GM19467 (cell line): ENCODE data around the gene BBX.

Experiments
- ATAC-seq: cut with Tn5 transposase; IDR thresholded peaks from one replicate; pipeline ENCODE4 v1.9.1; 2021; ENCODE audit warnings: mild to moderate bottlenecking, moderate library complexity; ENCODE audit not compliant: unreplicated experiment

Gene BBX

DNA sequence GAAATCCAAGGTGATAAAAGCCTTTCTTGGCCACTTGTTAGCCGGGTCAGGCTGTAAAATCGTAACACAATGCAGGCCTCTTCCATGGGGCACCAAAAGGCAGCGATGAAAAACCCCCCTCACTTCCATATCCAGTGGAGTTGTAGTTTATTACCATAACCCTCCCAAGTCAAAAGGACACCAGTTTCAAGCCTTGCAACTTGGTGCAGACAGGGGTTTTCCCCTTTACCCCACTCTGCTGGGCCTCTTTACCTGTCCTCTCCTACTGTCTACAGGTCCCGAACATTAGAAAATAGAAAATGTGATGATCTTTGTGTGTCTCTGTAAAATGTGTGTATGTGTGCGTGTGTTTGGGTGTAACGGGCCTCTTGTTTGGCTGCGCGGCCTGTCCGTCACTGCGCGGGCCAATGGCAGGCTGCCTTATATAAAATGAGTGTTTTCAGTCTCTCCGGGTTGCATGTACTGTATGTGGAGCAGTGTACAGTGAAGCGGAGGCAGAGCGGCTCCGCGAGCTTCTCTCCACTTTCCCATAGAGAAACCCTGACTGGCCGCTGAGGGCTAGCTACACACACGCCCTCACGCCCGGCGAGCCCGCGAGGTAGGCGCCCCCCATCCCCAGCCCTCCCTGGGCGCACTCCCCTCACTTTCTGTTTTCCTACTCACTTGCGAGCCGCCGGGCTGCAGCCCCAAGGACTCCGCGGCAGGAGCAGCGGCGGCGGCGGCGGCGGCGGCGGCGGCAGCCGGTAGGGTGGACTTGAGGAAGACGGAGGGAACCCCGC is at the start of gene BBX:
Gene BBX, plus strand, starts transcription at position 453 of the 779 bp plus-strand sequence. CDS start 187,499 bp downstream, outside the sequence.
- peak; percentile 90 for ATAC-seq

- ATAC-seq = no peak
Measured at GRCh38 chr3:107476462-107476861, 46.3 kb upstream of the BBX start.

GRCh38 chr3:107487490-107487889 is 35.3 kb upstream of the BBX start:
- no peak for ATAC-seq

- ATAC-seq = no peak
Measured at GRCh38 chr3:107488942-107489341, 33.8 kb upstream of the BBX start.

GRCh38 chr3:107493134-107493533 is 29.6 kb upstream of the BBX start:
- no peak for ATAC-seq

- ATAC-seq = no peak
Measured at GRCh38 chr3:107496855-107497254, 25.9 kb upstream of the BBX start.

DNA sequence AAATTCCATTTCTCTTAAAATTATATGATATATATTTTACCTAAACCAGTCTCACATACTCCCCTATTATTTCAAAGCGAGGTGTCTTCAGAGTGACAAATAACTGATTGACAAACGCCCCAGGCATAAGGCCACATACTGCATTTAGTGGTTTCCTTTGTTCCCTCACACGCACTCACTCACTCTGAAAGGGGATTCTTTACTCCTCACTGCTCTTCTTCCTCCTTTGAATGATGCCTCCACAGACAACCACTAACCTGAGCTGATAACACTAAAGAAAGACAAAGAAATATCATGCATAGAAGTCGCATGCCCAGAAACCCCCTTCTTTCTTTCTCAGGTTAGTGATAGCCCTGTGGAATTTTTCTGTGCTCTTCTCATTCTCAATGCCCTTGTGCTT is 24.1 kb upstream of the BBX start:
- ATAC-seq = no peak

DNA sequence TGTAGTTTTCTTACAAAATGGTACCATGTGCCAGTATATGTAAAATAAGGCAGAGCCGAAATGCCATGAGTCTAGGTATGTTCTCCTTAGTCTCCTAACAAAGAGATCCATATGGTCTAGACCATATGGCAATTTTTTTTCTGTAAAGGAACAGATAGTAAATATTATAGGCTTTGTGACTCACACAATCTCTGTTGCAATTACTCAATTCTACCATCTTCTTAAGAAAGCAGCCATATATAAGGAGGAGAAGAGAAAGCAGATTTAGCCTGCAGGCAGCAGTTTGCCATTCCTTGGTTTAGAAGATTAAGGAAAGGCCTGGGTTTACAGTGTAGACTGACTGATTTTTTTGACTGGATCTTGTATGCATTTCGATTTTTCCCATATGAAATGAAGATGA is 16.3 kb upstream of the BBX start:
- ATAC-seq = no peak

GRCh38 chr3:107508331-107508730 is 14.4 kb upstream of the BBX start:
- ATAC-seq = no peak

DNA sequence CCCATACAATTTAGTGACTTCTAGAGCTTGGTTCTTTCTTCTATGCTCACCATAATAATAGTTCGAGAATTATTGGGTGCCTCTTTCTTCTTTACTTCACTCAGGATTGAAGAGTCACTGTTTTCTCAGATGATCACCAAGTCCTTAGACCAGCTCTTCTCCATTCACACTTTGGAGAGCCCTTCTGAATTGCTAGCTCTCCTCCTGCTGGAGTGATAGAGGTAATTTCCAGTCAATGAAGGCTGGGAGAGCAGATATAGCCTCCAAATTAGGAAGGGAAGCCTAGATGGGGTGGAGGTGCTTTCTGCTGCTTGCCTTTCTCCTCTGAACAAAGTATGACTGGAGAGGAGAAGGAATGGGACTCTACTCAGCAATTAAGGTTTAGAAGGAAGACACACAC is 10.7 kb upstream of the BBX start:
- no peak for ATAC-seq

DNA sequence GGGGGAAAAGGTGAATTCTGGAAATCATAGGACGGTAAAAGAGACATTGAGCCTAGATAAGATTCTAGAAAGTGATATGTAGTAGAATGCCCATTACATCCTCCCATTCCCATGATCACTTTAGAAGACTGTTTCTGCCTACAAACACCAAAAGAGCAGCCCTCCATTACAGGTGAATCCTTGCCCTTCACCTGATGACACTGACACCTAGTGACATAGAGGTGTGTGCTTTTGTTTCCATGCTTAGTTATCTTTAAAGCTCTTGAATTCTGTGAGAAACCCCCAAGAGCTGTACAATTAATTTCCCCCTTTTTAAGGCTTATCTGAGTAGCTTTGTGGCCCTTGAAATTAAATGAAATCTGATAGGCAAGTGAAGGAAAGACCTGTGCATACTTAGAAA is 8.3 kb upstream of the BBX start:
- no peak for ATAC-seq

DNA sequence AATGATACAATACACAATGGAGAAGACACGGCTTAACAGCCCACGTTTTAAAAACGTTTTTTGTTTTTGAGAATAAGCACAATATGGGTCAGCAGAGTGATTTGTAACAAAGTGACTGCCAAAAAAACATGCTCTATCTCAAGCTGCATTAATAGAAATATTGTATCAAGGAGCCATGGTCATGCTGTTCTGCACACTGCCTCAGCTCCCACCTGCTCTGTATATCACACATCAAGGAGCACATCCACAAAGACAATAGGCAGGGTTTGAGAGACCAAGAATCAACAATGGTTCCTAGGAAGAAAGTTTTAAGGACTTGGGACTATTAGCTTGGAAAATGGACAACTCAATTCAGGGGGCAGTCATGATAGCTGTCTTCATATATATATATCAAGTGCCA is 6.3 kb upstream of the BBX start:
- no peak for ATAC-seq

- ATAC-seq = no peak
Measured at GRCh38 chr3:107520535-107520934, 2.2 kb upstream of the BBX start.

DNA sequence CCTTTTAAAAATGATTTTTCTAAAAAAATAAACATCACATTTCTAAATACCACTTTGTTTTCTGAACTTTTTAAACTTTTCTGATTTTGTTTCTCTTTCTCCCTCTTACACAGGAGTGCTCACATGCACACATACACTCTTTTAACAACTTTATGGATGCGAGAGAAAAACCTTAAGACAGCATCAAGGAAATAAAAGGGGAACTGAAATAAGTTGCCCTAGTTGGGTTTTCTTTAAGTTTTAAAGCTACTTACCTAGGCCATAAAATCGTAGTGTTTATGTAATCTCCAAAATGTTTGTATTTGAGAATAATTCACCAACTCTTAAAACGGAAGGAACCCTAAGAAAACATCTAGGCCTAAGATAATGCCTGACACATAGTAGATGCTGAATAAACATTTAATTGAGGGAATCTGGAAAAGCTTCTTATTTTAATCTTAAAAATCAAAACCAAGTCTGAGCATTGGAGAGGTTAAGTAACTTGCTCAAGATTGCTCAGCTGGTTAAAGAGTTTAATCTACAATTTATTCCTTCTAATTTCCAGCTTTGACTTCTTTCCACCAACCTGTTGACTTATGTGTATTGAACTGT is 1.2 kb upstream of the BBX start:
- ATAC-seq = no peak

DNA sequence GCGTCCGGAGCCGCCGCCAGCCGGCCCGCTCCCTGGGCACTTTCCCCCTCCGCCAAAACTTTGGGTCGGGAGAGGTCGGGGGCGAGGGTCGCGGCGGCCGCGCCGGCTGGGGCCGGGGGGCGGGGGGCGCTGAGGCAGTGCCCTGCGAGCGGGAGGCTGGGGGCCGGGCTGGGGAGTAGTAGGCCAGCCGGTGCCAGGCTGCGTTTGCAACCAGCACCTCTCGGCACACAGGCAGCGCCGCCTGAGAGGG is 452 bp downstream of the BBX start:
- peak; percentile 29 for ATAC-seq

DNA sequence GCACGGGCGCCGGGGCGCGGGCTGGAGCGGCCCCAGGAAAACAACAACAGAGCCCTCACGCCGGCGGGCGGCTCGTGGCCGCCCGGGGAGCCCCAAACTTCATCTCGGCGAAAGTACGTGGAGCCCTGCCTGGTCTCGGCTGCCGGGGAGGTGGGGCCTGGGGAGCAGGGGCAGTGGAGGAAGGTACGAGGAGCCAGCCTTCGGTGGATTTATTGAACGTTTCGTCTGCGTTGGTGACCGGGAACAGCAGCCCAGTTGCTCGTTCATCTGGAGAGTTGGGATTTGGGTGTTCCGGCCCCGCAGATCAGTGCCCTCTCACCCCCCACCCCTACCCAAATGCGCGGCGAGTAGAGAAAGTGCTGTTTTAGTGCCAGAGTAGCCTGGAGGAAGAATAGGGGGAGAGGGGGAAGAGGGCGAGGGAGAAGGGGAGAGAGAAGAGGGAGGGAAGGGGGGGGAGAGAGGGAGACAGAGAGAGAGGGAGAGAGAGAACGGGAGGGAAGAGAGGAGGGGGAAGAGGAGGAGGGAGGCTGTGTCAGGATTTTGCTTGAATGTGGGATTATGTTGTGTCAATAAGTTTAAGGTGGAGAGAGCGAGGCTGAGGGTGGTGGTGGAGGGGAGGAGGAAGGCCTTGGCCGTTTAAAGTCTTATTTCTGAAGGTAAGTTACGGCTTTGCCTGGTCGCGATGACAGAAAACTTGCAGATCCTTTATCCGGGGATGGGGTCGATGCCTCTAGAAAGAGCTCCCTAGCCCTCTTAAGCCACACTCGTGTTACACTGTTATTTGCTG is 970 bp downstream of the BBX start:
- ATAC-seq = peak; percentile 22

- ATAC-seq = no peak
Measured at GRCh38 chr3:107524326-107524840, 1.6 kb downstream of the BBX start.

GRCh38 chr3:107524841-107525643 is 2.3 kb downstream of the BBX start:
- no peak for ATAC-seq

DNA sequence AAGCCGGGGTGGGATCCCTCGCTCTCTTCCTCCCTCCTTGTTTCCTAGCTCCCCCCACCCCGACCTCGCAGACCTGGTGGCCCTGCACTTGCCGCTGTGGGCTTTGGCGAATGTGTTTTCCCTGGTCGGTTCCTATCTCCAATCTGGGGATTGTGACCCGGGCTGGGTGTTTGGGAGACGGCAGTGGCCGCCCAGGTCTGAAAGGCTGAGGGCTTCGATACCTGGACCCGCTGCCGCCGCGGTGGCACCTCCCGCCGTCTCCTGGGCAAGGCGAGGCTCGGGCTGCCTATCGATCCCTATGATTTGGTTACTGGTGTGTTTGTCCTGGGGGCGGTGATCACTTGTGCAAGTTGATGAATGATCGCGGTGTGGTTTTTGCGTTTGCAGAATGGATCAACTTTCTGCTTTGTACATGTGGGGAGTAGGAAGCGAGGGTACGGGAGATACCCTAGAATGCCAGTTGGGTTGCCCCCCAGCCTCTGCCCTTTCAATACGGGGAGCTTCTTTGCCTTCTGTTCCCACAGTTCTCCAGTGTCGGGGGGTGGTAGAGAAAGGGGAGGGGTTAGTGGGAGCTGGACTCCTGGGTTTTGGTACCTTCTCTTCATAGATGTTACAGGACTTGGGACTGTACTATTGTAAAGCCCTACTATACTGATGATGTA is 3.0 kb downstream of the BBX start:
- ATAC-seq = no peak

- no peak for ATAC-seq
Measured at GRCh38 chr3:107531917-107532469, 9.2 kb downstream of the BBX start.
